Esophagus muscularis mucosa (tissue), 4 donors: ENCODE data around the gene ITM2C.

ENCODE experiments used
- CTCF ChIP-seq, 3 experiments: fragments of 200-600 bp in 2 of 3; fragments of 450-650 bp in 1 of 3; sonication (generic) in 2 of 3; IDR thresholded peaks; one replicate each; pipeline ENCODE4 v1.5.1; 2017 to 2019; ENCODE audit warnings: antibody characterized with exemption in 3 of 3, mild to moderate bottlenecking in 2 of 3, moderate library complexity in 1 of 3
- EP300 ChIP-seq: sonication (generic); formaldehyde crosslinking; IDR thresholded peaks from one replicate; pipeline ENCODE4 v1.6.1; 2017; ENCODE audit warnings: antibody characterized with exemption
- POLR2A ChIP-seq: fragments of 450-650 bp; IDR thresholded peaks from one replicate; pipeline ENCODE4 v1.6.1; 2017; ENCODE audit warnings: antibody characterized with exemption, moderate library complexity, mild to moderate bottlenecking, low read depth

- TF ChIP-seq CTCF (IDR thresholded peaks at IDR 0.05) (no peak), POLR2A (no peak), EP300 (no peak)
Observed at GRCh38 chr2:230830428-230830827, 34.3 kb upstream of the ITM2C start.
